22Rv1 (cell line): ENCODE data around the gene NCKAP5L.

Experiments used
- H3K27ac ChIP-seq: fragments of 450-650 bp; 2 replicates; pipeline ENCODE4 v1.5.1; 2017
- CTCF ChIP-seq: fragments of 450-650 bp; IDR thresholded peaks from 2 replicates; pipeline ENCODE4 v1.5.1; 2017; ENCODE audit warnings: mild to moderate bottlenecking
- ZFX ChIP-seq: fragments of 450-650 bp; IDR thresholded peaks from 2 replicates; pipeline ENCODE4 v1.6.1; 2017; ENCODE audit warnings: antibody characterized with exemption, borderline replicate concordance

The NCKAP5L gene

GRCh38 chr12:49821373-49822287, 6.6 kb downstream of the NCKAP5L start:
- no peak overlapping the region for H3K27ac ChIP-seq

GRCh38 chr12:49819786-49820185, 8.4 kb downstream of the NCKAP5L start:
- H3K27ac ChIP-seq = no peak overlapping the region
- TF ChIP-seq ZFX (no peak), CTCF (no peak)

More at GRCh38 chr12:49821373-49822287, 6.6 kb downstream of the NCKAP5L start:
- no peak for TF ChIP-seq CTCF
- TF ChIP-seq ZFX = no peak

GRCh38 chr12:49818241-49818895, 9.8 kb downstream of the NCKAP5L start:
- H3K27ac ChIP-seq = no peak overlapping the region
- TF ChIP-seq ZFX = no peak
- TF ChIP-seq CTCF = no peak

GRCh38 chr12:49813131-49813530, 15.1 kb downstream of the NCKAP5L start:
- H3K27ac ChIP-seq = no peak overlapping the region
- no peak for TF ChIP-seq CTCF
- no peak for TF ChIP-seq ZFX

GRCh38 chr12:49811961-49812401, 16.2 kb downstream of the NCKAP5L start:
- TF ChIP-seq ZFX (no peak), CTCF (no peak)
- no peak overlapping the region for H3K27ac ChIP-seq

- no peak overlapping the region for H3K27ac ChIP-seq
- TF ChIP-seq CTCF = no peak
- no peak for TF ChIP-seq ZFX
These were observed 17.1 kb downstream of the NCKAP5L start for GRCh38 chr12:49811136-49811535.
